C4-2B (cell line): Measurements from ENCODE around the gene CDH24.

Experiments used
- CTCF ChIP-seq: fragments of 450-650 bp; conservative IDR thresholded peaks from 2 replicates; pipeline ENCODE4 v1.5.1; 2017; ENCODE audit warnings: mild to moderate bottlenecking
- ZFX ChIP-seq: fragments of 450-650 bp; IDR thresholded peaks from 2 replicates; pipeline ENCODE4 v1.6.1; 2017

- no peak for TF ChIP-seq CTCF
- TF ChIP-seq ZFX, result no peak
Measured at GRCh38 chr14:23063601-23064000, 6.3 kb upstream of the CDH24 start.
